AG09319 (cell line): Measurements from ENCODE around the gene FAM228A.
"Not testable (repeated sequence)": the region's sequence is repeated elsewhere in the genome, so short reads cannot be mapped to it uniquely, and the experiment has no call there.

ENCODE experiments used
- DNase-seq: peaks from one replicate; pipeline ENCODE4 v3.0.0-alpha.2; 2010; ENCODE audit warnings: low read depth; ENCODE audit errors: extremely low read depth
- CTCF ChIP-seq: IDR thresholded peaks from 2 replicates; pipeline ENCODE4 v1.5.1; 2011; ENCODE audit warnings: low read depth, mild to moderate bottlenecking, inconsistent platforms, low read length, moderate library complexity

The FAM228A gene

GRCh38 chr2:24190503-24190902 is 15.7 kb downstream of the FAM228A start:
- no peak for TF ChIP-seq CTCF
- DNase-seq, result no peak

- no peak for TF ChIP-seq CTCF
- DNase-seq, result no peak
Observed at GRCh38 chr2:24191156-24191555, 16.3 kb downstream of the FAM228A start.

GRCh38 chr2:24191848-24192247 is 17.0 kb downstream of the FAM228A start:
- DNase-seq, result no peak
- no peak for TF ChIP-seq CTCF

- not testable (repeated sequence) for DNase-seq
Observed at GRCh38 chr2:24197213-24197612, 22.4 kb downstream of the FAM228A start.

- DNase-seq, result no peak
- no peak for TF ChIP-seq CTCF
Observed at GRCh38 chr2:24199968-24200590, 25.2 kb downstream of the FAM228A start.

- TF ChIP-seq CTCF, result no peak
Observed at GRCh38 chr2:24200799-24201198, 25.9 kb downstream of the FAM228A start.

GRCh38 chr2:24203029-24203786 is 28.4 kb downstream of the FAM228A start:
- DNase-seq, result no peak
- TF ChIP-seq CTCF, result no peak

More at GRCh38 chr2:24200799-24201198, 25.9 kb downstream of the FAM228A start:
- no peak for DNase-seq
